DMS114 treated with DMSO at 0.1 percent for 48 hours (cell line): ENCODE data around the gene IFNK.
A peak's percentile ranks its signal among the peaks of the same experiment; 100 is the strongest.

ENCODE experiments used
- DNase-seq: peaks from one replicate; lab custom pipeline; 2025; ENCODE audit not compliant: unreplicated experiment; lab: John Stamatoyannopoulos, UW

The IFNK gene

GRCh38 chr9:27510780-27511179, 13.3 kb upstream of the IFNK start:
- no peak for DNase-seq

GRCh38 chr9:27511771-27512170, 12.3 kb upstream of the IFNK start:
- no peak for DNase-seq

DNA sequence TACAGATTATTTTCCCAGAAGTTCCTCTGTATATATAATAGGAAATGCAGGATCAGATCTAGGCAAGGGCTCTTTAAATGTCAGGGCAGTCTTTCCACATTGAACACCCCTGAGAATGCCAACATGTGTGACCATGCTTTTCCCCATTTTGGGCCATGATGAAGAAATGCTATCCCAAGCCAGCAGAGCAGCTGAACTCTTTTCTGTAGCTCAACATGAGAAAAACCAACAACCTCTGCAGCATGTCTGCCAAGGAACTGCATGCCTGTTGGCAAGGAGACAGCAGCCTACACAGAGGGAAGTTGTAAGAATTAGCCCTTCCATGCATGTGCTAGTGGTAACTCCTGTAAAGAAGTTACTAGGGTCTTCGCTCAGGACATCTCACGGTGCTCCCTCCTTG, 9.5 kb upstream of the IFNK start:
- DNase-seq, result no peak

DNA sequence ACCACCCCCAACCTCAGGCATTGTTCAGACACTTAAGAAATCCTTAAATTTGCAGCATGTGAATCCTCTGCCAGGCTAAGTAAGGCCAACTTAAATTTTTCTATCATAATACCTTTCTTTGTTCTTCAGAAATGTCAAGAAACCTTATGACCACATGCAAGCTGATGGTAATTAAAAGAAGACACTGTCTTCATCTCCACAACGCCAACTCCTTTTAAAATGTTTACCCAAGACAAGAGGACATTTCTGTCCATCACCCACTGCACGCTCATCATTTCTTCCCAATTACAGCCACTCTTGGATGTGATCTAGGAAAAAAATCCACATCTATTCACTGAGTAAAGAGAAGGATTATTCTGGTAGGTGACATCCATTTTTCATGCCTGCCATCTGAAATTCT, 6.1 kb upstream of the IFNK start:
- no peak for DNase-seq

- no peak for DNase-seq
Observed at GRCh38 chr9:27518809-27519208, 5.3 kb upstream of the IFNK start.

GRCh38 chr9:27519466-27520465, 4.3 kb upstream of the IFNK start:
- DNase-seq, result no peak

DNA sequence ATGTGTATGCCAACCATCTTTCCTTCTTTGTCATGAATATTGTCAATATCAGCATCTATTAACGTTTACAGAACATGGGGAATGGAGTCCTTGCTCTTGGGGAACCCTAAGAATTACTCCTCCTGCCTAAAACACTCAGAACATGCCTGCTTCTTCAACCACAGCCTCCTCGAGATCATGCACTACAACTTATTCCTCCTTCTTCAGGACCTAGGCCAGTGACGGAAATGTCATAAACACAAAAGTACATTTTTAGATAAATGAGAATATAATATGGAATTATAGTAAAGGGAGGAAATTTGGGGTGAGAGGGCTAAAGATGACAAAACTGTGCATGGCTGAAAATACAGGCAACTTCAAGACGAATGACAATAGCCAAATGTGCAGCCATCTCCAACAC, 3.1 kb upstream of the IFNK start:
- DNase-seq, result no peak

DNA sequence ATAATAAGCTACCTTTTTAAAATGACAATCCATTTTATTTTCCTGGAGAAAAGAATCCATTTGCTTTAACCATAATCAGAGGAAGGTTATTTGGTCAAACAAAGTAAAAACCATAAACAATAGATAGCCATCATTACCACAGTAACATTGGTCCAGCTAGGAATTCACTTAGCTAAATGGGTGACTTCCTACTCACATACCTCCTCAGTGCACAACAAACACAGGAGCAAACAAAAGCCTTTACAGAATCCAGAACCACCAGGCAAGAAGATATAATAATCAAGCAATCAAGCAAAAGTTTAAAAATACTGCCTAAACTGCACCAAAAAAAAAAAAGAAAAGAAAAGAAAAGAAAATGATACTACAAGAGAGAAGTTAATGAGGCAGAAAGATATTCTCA, 949 bp upstream of the IFNK start:
- no peak for DNase-seq

DNA sequence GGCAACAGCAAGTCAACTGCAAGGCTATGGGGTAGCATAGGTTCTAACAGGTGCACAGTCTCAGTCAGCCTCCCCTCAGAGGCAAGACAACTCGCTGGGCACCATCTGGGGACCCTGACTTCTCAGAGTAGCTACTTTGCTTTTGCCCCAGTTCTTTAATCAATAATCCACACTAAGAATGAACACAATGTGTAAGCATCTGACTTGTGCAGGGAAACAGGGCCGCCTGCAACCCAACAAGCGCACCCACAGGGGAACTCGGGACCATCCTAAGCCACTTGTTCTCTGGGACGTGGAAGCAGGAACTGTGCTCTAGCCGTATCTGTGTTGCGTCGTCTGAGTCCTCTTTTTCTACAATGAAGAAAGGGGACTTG, 3.6 kb downstream of the IFNK start:
- DNase-seq, result no peak

- DNase-seq, result no peak
Observed at GRCh38 chr9:27528076-27528885, 4.2 kb downstream of the IFNK start.

DNA sequence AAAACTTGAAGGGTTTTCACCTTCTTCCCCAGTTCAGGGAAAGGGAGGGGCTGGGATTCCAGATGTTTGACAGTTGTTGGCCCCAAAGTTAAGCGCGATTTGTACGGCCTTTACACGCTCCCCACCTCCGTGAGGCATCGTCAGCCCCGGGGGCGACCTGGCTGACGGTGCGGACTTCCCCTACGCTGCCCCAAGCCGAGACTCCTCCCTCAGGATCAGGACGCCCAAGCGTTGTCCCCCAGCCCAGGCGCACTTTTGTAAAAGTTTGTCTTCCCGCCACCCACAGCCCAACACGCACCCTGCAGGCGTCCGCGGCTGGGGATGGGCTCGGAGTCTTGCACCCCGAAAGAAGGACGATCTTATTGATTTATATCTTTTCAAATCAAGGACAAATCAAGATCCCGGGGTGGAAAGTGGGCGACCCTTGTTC, 4.8 kb downstream of the IFNK start:
- no peak for DNase-seq

GRCh38 chr9:27529316-27530278, 5.5 kb downstream of the IFNK start, which contains the start of gene MOB3B:
Gene MOB3B (minus strand): TSS chr9:27529814. CDS start chr9:27455550, 74,264 bp downstream.
- DNase-seq, result peak; percentile 8

DNA sequence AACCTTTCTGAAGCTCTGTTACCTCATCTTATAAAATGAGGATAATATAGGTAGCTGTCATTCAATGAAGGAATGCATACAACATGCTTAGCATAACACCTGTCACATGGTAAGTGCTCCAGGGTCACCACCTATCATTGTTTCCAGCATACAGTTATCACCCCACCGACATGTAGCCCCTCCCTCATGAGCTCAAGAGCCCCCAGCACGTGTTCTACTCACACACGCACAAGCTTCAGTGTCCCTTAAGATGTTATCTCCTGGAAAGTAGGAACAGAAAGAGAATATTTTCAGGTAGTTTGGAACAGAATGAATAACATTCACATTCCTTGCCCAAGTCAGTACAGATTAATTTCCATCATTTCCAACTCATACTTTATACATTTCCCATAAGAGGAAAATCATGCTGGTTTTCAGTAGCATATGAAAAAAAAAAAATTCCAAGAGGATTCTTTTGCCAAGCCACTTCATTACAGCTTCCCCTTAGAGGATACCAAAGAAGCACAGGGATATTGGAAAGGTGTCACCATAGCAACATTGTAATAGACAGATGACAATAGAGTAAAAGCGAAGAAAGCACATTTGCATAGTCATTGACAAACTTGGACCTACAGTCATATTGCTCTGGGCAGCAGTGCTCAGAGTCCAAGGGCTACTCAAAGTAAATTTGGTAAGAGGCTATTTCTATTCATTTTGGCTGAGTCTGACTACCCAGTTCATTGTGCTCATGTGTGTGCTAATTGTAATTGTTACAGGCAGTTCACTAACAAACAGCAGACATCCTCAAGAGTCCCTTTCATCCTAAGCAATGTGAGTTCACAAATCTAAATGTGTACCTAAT, 7.0 kb downstream of the IFNK start:
- DNase-seq, result no peak

- no peak for DNase-seq
Observed at GRCh38 chr9:27532046-27532445, 8.0 kb downstream of the IFNK start.

- no peak for DNase-seq
Observed at GRCh38 chr9:27533311-27533710, 9.2 kb downstream of the IFNK start.

- no peak for DNase-seq
Observed at GRCh38 chr9:27534131-27534530, 10.0 kb downstream of the IFNK start.

DNA sequence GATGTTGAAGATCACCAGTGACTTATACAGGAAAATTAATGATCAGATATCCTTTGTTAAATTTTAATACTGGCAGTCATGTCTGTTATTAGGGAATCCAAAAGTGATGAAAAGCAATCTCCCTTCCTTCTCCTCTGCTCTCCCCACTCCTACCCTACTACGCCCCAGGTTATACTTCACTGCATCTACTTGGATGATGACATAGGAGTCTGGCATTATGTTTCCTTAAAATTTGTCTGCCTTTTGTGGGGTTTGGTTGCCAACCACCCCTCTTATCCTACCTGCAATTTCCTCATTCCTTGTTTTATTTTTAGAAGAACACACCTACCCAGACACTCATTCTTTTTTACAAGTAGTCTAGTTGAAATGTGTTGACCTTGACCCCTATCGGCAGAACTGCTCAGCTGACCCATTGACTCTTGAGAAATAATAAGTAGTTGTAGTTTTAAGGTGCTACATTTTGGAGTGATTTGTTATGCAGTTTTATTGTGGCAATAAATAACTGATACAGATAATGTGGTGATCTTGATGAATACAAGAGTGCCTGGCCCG, 10.6 kb downstream of the IFNK start:
- no peak for DNase-seq

DNA sequence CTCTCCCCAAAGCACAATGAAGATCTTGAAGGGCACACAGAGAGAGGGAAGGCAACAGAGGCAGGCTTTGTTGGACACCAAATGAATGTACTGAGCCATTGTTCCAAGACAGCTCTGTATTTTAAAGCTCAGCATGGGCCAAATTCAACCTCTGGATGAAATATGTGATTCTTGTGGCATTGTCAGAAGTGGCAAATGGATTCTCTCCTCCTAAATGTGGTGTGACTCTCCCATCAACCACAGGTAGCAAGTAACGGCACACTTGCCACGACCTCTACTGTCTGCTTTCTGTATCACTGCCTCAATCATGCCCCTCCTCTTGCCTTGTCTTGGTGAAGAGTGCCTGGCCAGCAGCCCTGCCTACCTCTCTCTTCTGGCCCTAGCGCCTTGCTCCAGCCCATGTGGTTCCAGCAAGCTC, 11.6 kb downstream of the IFNK start:
- DNase-seq, result no peak

DNA sequence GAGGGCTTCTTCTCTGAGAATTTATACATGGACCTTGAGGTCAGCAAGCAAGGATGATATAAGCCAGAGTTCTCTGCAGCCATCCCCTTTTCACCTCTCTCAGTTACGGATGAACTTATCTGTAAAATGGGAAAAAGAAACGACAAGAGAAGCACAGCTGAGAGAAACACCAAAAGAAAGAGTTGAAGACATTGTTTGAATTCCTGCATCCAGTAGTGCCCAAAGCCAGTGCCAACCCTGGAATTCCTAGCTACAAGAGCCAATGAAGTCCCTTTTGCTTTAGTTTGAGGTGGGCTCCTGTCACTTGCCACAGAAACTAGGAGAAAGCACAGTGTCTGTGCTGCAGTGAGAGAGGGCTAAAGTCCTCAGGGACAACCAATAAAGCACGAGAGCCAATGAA, 12.1 kb downstream of the IFNK start:
- DNase-seq, result no peak

- DNase-seq, result no peak
Observed at GRCh38 chr9:27537027-27537435, 12.9 kb downstream of the IFNK start.
